ENCODE measurements around the gene SRSF3.
"Not testable (repeated sequence)": the region's sequence is repeated elsewhere in the genome, so short reads cannot be mapped to it uniquely, and the experiment has no call there.

SRSF3 gene

DNA sequence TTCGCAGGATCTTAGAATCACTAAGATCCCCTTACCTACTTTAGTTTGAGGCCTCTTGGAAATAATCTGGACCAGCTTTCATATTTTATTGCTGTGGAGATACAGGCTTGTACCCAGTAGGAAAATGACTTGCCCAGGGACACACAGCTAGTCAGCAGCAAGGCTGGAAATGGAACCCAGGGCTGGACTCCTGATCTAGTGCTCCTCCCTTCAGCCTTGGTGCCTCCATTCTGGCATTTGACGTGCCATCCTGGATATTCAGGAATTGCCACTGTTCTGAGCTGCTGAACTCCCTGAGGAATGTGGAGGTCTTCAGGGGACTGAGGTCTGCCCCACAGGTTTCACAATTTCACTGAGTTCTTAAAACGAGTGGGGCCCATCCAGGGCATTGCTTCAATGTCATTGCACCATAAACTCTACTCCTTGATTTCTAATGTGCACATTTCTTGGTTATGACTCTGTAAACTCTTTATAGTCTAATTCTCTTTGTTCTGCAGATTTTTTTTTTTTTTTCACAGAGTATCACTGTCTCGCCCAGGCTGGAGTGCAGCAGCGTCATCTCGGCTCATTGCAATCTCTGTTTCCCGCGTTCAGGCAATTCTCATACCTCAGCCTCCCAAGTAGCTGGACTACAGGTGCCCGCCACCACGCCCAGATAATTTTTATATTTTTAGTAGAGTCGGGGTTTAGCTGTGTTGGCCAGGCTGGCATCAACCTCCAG is 57.7 kb downstream of the SRSF3 start:
- DNase-seq, result no peak

DNA sequence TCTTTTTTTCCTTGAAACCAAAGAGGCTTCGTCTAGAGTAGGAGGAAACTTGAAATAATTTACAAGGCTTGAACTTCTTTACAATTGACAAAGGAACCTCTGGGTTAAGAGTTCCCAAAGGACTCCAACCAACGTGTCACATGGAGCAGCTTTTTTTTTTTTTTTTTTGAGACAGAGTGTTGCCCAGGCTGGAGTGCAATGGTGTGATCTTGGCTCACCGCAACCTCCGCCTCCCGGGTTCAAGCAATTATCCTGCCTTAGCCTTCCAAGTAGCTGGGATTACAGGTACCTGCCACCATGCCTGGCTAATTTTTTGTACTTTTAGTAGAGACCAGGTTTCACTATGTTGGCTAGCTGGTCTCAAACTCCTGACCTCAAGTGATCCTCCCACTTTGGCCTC is 60.3 kb downstream of the SRSF3 start:
- DNase-seq, result not testable (repeated sequence)

Measured in T1000 (cell line).